T47D (cell line): Measurements from ENCODE around the gene A2ML1.
"Not testable (repeated sequence)": the region's sequence is repeated elsewhere in the genome, so short reads cannot be mapped to it uniquely, and the experiment has no call there.

ENCODE experiments used
- DNase-seq, 2 experiments: peaks; one replicate each; pipeline versions ENCODE4 v3.0.0 to v3.0.0-alpha.2; 2011 to 2012; ENCODE audit warnings: low read depth in 1 of 2, low spot score in 1 of 2
- JUND ChIP-seq: IDR thresholded peaks from 2 replicates; pipeline ENCODE4 v1.6.1; 2012; ENCODE audit warnings: low read depth
- in situ Hi-C: cut with HindIII; loops from 2 replicates; pipeline ENCODE4 v1.10.0; 2016; ENCODE audit warnings: low sequenced_read_pairs, low pct_unique_long_range_greater_than_20kb

Gene A2ML1

DNA sequence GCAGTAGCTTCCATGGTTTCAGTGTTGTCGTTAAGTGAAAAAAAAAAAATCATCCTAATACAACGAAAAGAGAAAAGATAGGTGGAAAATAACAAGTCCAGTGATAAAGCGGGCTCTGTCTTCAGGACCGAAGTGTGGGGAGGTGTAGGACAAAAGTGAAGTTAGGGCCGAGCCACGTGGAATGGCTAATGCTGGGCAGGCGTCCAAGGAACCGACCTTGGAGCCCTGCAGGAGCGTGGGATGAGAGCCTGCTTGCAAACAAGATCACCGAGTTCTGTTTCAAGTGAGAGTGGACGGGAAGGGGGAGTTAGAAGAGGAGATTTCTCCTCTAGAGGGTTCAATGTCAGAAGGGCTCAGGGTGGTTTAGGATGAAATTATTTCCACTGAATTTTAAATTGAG is 22.2 kb downstream of the A2ML1 start:
- DNase-seq: no peak
- TF ChIP-seq JUND: no peak
- in situ Hi-C loops: no loop called here

DNA sequence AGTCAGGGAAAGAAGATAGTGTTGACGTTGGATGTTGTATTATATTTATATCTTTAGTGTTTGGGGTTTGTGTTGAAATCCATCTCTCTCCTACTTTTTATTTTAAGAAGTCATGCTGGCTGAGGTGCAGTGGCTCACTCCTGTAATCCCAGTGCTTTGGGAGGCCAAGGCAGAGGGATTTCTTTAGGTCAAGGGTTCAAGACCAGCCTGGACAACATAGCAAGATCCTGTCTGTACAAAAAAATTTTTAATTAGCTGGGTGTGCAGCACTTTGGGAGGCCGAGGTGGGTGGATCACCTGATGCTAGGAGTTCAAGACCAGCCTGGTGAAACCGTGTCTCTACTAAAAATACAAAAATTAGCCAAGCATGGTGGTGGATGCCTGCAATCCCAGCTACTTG is 23.9 kb downstream of the A2ML1 start:
- TF ChIP-seq JUND: no peak
- in situ Hi-C loops: no loop called here
- no peak for DNase-seq

DNA sequence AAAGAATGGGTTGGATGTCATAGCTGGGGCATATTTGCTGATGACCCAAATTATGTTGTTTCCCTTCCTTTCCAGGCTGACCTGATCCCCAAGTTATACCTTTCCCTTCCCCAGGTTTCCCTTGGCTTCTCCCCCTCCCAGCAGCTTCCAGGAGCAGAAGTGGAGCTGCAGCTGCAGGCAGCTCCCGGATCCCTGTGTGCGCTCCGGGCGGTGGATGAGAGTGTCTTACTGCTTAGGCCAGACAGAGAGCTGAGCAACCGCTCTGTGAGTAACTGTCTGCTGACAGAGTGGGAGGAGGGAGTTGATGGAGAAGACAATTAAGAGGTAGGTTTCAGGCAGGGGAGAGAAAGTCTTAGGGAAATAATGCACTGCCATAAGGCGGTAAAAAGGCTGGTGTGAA is 25.0 kb downstream of the A2ML1 start:
- in situ Hi-C loops: no loop called here
- no peak for TF ChIP-seq JUND
- no peak for DNase-seq

DNA sequence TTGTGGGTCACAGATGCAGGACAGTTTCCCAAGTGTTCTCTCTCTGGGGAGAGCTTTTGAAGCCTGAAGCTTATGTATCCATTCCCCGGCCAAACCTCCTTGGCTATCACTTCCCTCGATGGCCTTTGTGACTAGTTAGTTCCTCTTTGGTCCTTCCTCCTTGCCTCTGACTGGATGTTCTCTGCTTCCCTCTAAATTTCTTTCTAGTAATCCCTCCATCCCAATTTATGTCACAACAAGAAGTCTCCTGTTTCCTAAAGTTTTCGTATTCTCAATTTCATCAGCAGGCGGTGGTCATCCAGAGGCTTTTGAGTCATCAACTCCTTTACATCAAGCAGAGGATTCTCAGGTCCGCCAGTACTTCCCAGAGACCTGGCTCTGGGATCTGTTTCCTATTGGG is 27.5 kb downstream of the A2ML1 start:
- no peak for DNase-seq
- TF ChIP-seq JUND: no peak
- in situ Hi-C loops: no loop called here

DNA sequence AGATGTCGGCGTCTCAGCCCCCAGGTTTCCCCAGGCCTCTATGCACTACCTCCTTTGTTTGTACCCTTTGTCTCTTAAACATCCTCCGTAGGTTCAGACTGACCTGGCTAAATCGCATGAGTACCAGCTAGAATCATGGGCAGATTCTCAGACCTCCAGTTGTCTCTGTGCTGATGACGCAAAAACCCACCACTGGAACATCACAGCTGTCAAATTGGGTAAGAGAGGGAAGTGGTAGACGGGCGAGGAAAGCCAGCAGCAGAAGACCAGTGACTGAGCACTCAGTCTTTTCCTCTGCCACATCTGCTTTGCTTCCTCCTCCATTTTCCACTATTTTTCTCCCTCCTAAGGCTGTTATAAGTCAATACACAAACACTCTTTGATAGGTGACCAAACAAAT is 29.7 kb downstream of the A2ML1 start:
- in situ Hi-C loops: no loop called here
- DNase-seq: no peak

DNA sequence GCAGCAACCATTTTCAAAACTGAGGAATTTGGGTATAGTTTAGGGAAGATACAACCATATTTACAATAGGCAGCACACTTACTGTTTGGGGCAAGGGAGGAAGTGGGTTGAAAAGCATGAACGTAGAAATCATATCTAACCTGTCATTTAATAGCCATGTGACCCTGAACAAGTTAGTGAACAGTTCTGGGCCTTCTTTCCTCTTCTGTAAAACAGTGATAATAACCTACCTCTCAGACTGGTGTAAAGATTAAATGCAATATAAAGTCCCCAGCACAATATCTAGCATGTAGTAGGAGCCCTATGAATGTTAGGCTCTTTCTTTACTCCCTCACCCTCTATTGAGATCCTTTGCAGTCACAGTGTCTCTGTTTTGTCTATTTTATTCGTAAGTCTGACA is 33.5 kb downstream of the A2ML1 start:
- TF ChIP-seq JUND: no peak
- in situ Hi-C loops: no loop called here
- DNase-seq: no peak

More for the DNA sequence above, 29.7 kb downstream of the A2ML1 start:
- no peak for TF ChIP-seq JUND

DNA sequence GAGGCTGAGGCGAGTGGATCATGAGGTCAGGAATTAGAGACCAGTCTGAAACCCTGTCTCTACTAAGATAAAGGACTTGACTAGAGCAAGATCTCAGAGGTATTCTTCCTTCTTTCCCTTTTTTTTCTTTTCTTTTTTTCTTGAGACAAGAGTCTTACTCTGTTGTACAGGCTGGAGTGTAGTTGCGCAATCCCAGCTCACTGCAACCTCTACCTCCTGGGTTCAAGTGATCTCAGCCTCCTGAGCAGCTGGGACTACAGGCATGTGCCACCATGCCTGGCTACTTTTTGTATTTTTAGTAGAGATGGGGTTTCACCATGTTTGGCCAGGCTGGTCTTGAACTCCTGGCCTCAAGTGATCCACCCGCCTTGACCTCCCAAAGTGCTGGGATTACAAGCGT is 37.0 kb downstream of the A2ML1 start:
- in situ Hi-C loops, DNase-seq: not testable (repeated sequence)

DNA sequence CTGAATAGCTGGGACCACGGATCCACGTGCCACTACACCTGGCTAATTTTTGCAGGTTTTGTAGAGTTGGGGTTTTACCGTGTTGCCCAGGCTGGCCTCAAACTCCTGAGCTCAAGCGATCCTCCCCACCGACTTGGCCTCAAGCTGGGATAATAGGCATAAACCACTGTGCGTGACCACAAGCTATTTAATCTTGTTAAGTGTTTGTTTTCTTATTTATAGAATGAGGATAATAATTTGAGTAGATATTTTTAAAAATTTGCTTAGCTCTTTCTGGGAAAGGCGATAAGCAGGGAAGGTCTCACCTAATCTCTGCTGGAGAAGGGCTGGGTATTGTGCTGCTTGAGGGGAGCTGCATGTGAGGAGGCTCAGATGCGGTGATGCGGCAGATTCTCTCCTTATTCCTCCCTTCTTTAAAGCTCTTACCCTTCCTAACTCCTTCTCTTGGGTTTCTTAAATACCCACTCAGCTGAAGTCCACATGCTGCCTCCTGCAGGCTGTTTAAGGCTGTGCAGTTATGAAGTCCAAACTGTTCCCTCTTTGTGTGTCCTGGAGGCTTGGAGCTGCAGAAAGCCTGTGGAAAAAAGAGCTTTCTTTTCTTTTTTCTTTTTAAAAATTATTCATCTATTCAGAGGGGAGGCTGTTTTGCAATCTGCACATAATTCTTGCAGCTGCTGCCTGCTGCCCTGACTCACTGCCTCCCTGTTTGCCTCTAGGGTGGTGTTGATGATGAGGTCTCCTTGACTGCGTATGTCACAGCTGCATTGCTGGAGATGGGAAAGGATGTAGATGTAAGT is 37.9 kb downstream of the A2ML1 start:
- TF ChIP-seq JUND: no peak
- peak in 1 of 2 experiments; percentile 43 for DNase-seq
- in situ Hi-C loops: no loop called here

DNA sequence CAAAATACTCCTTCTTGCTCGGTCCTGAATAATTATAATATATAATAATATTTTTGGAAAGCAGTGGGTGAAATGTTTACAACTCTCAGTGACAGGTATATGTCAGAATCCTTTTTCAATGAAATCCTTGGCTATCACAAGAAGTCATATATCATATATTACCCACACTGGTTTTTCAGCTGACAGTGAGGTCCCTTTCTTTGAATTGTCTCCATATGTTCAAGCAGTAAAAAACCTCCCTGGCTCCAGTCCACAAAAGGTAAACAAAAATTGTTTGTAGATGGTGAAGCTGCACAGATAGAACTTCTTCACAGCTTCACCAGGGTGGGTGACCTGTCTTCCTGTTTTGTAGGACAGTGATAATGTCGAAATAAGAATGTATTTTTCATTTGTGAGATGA is 44.0 kb downstream of the A2ML1 start:
- in situ Hi-C loops: no loop called here

DNA sequence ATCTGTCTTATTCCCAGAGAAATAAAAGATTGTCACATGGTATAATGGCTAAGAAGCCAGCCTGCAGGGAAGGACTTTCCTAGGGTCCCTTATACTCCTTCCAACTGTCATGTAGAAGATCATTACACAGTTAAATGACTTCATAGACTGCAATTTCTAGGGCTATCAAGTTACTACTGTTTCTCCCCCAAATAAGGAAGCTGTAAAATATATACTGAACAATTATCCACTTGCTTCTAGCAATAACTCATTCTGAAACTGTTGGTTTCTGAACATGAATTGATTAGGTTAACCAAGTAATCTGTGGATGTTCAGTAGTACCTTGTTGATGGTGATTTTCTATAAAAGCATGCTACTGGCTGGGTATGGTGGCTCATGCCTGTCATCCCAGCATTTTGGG is 44.6 kb downstream of the A2ML1 start:
- no peak for DNase-seq
- in situ Hi-C loops: no loop called here
- TF ChIP-seq JUND: no peak

More for the DNA sequence above, 44.0 kb downstream of the A2ML1 start:
- TF ChIP-seq JUND: no peak
- DNase-seq: no peak

DNA sequence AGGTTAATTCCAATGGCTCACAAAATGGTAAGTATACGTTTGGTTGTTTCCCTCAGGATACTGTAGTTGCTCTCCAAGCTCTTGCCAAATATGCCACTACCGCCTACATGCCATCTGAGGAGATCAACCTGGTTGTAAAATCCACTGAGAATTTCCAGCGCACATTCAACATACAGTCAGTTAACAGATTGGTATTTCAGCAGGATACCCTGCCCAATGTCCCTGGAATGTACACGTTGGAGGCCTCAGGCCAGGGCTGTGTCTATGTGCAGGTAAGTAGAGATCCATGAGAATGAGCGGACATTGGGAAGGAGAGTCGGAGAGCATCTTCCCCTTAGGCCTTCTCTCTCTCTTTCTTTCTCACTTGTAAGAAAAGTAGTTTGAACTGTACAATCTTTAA is 45.4 kb downstream of the A2ML1 start:
- in situ Hi-C loops: no loop called here
- TF ChIP-seq JUND: no peak

DNA sequence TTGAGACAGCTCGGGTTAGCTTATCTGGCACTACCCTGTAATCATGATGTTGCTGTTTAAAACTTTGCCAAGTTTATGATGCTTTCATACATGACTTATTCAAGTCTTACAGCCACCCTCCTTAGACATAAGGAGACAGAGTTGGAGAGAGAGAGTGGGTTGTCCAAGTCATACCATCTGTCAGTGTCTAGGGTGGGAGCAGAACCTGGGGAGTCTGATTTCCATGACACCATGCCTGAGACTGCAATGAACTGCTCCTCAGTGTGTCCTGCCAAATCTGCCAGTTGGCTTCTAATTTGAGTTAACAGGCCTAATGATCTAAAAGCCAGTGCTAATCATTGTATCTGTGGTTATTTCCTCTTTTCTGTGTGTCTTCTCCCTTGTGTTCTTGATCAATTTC is 48.2 kb downstream of the A2ML1 start:
- no peak for TF ChIP-seq JUND
- DNase-seq: no peak
- in situ Hi-C loops: no loop called here

More for the DNA sequence above, 45.4 kb downstream of the A2ML1 start:
- no peak for DNase-seq

DNA sequence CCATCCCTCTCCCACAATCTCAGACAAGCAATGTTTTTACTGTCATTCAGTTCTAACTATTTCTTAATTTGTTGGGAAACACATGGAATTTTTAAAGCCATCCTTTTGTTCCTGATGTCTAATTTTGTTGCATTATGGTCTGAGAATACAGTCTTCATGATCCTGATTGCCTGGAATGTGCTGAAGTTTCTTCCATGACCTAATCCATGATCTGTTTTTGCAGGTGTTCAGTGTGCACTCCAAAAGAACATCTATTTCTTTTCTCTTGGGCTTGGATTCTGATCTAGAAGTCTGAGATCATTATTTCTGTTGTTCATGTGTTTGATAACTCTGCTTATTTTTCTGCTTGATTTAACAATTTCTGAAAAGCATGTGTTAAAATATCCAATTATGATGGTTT is 48.6 kb downstream of the A2ML1 start:
- in situ Hi-C loops: no loop called here
- TF ChIP-seq JUND: no peak

DNA sequence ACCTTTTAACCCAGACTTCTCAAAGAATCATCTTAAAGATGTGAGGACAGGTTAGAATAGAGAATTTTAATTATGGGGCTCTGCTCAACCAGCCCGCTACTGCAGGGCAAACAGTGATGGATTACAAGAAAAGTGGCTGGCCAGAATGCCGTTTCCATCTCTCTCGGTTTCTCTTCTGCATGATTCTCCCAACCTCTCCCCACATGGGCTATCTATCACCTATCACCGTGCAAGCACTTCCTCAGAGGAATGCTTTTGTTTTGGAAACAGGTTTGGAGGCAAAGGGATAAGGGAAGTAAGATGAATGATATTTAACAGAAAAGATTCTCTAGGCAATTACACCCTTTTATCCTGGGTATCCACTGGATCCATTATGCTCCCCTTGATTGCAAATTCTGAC is 54.5 kb downstream of the A2ML1 start:
- in situ Hi-C loops: no loop called here
- TF ChIP-seq JUND: no peak
- no peak for DNase-seq

More for the DNA sequence above, 48.6 kb downstream of the A2ML1 start:
- DNase-seq: no peak
